Endothelial cell (in vitro differentiated cells): ENCODE data around the gene MORN4. TPM values are rescaled to one million over a fixed set of nuclear protein-coding genes. Genes with fewer than 3 reads are reported as not detected.

Source experiments
- DNase-seq: peaks from one replicate; pipeline ENCODE4 v3.0.0; 2021; ENCODE audit warnings: low spot score
- H3K27ac Mint-ChIP-seq: one replicate; pipeline ENCODE4 v1.8.0; 2021; ENCODE audit warnings: mixed read lengths, inconsistent platforms; ENCODE audit not compliant: unreplicated experiment
- H3K27me3 Mint-ChIP-seq: one replicate; pipeline ENCODE4 v1.8.0; 2021; ENCODE audit warnings: mild to moderate bottlenecking, moderate library complexity, mixed read lengths, inconsistent platforms; ENCODE audit not compliant: unreplicated experiment
- H3K36me3 Mint-ChIP-seq: one replicate; pipeline ENCODE4 v1.8.0; 2021; ENCODE audit warnings: mild to moderate bottlenecking, low read depth, mixed read lengths, inconsistent platforms; ENCODE audit not compliant: unreplicated experiment
- H3K4me1 Mint-ChIP-seq: one replicate; pipeline ENCODE4 v1.8.0; 2021; ENCODE audit warnings: mild to moderate bottlenecking, mixed read lengths, inconsistent platforms; ENCODE audit not compliant: unreplicated experiment
- H3K4me3 Mint-ChIP-seq: one replicate; pipeline ENCODE4 v1.8.0; 2021; ENCODE audit warnings: mild to moderate bottlenecking, mixed read lengths, inconsistent platforms; ENCODE audit not compliant: unreplicated experiment
- H3K9me3 Mint-ChIP-seq: one replicate; pipeline ENCODE4 v1.8.0; 2021; ENCODE audit warnings: mixed read lengths, inconsistent platforms; ENCODE audit not compliant: unreplicated experiment
- total RNA-seq: library from RNA; stranded (reverse); fragmentation: NEBNext Ultra II Directional; extraction: Animal tissue kit (Norgen Biotek cat#: 25700); gene quantifications from one replicate; pipeline ENCODE4 v1.2.1, GENCODE V29; 2021; ENCODE audit not compliant: unreplicated experiment
- TF ChIP-seq, protein P1 (sequence below): fragments of 200-600 bp; sonication (generic); IDR thresholded peaks from one replicate; pipeline ENCODE4 v1.5.0; 2021; ENCODE audit warnings: antibody characterized with exemption; ENCODE audit not compliant: unreplicated experiment

MORN4 gene
- total RNA-seq, 1 donor from 2014 or later = 10.9 TPM

- peaks cover 6% of the 10 kb centered on the region for H3K27me3 Mint-ChIP-seq
- no peak overlapping the region for H3K4me3 Mint-ChIP-seq
- TF ChIP-seq, protein P1, sequence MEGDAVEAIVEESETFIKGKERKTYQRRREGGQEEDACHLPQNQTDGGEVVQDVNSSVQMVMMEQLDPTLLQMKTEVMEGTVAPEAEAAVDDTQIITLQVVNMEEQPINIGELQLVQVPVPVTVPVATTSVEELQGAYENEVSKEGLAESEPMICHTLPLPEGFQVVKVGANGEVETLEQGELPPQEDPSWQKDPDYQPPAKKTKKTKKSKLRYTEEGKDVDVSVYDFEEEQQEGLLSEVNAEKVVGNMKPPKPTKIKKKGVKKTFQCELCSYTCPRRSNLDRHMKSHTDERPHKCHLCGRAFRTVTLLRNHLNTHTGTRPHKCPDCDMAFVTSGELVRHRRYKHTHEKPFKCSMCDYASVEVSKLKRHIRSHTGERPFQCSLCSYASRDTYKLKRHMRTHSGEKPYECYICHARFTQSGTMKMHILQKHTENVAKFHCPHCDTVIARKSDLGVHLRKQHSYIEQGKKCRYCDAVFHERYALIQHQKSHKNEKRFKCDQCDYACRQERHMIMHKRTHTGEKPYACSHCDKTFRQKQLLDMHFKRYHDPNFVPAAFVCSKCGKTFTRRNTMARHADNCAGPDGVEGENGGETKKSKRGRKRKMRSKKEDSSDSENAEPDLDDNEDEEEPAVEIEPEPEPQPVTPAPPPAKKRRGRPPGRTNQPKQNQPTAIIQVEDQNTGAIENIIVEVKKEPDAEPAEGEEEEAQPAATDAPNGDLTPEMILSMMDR = no peak
- H3K4me1 Mint-ChIP-seq = peaks cover 3% of the 10 kb centered on the region
- no peaks in the 10 kb centered on the region for H3K9me3 Mint-ChIP-seq
- DNase-seq = no peak
- H3K36me3 Mint-ChIP-seq = peaks cover 10% of the 10 kb centered on the region
- no peak overlapping the region for H3K27ac Mint-ChIP-seq
Observed at GRCh38 chr10:97571622-97572021, 61.7 kb downstream of the MORN4 start.

GRCh38 chr10:97570789-97571471 lies 62.4 kb downstream of the MORN4 start:
- no peak overlapping the region for H3K4me3 Mint-ChIP-seq
- DNase-seq = no peak
- peaks cover 10% of the 10 kb centered on the region for H3K36me3 Mint-ChIP-seq
- peaks cover 3% of the 10 kb centered on the region for H3K4me1 Mint-ChIP-seq
- no peak overlapping the region for H3K27ac Mint-ChIP-seq
- H3K9me3 Mint-ChIP-seq = no peaks in the 10 kb centered on the region
- TF ChIP-seq, protein P1 = no peak
- peaks cover 4% of the 10 kb centered on the region for H3K27me3 Mint-ChIP-seq

GRCh38 chr10:97570146-97570788 lies 63.0 kb downstream of the MORN4 start:
- no peak for DNase-seq
- Mint-ChIP-seq H3K36me3 (peaks cover 10% of the 10 kb centered on the region), H3K4me1 (peaks cover 3% of the 10 kb centered on the region), H3K9me3 (no peaks in the 10 kb centered on the region), H3K4me3 (no peak overlapping the region), H3K27me3 (peaks cover 4% of the 10 kb centered on the region), H3K27ac (no peak overlapping the region)
- TF ChIP-seq, protein P1 = no peak

GRCh38 chr10:97567891-97568290 lies 65.4 kb downstream of the MORN4 start:
- Mint-ChIP-seq H3K27ac (no peak overlapping the region), H3K4me1 (peaks cover 20% of the 10 kb centered on the region), H3K9me3 (no peaks in the 10 kb centered on the region)

More at GRCh38 chr10:97567891-97568290, 65.4 kb downstream of the MORN4 start:
- TF ChIP-seq, protein P1 = no peak
- Mint-ChIP-seq H3K36me3 (peaks cover 5% of the 10 kb centered on the region), H3K4me3 (no peak overlapping the region), H3K27me3 (peaks cover 4% of the 10 kb centered on the region)
- no peak for DNase-seq
